ENCODE results near the gene STK10. TPM values are rescaled to one million over a fixed set of nuclear protein-coding genes. Genes with fewer than 3 reads are reported as not detected.

STK10 gene
- total and polyA plus RNA-seq, 4 donors, result 17.2 to 65.4 (median 43.6) TPM

GRCh38 chr5:172102218-172102870 is 85.7 kb downstream of the STK10 start:
- H3K9me3 ChIP-seq (ENCODE audit: control insufficient read depth in 4 of 4, insufficient read depth in 3 of 4, low read length in 3 of 4), result no peaks in the 10 kb centered on the region
- H3K36me3 ChIP-seq (ENCODE audit: control insufficient read depth in 4 of 4, insufficient read depth in 4 of 4, low read length in 4 of 4), result peaks cover 0 to 29% (median 1%) of the 10 kb centered on the region in 4 donors
- H3K4me3 ChIP-seq, result no peak overlapping the region
- no peak for DNase-seq
- peak overlapping the region in 1 of 2 donors; percentile 2 for H3K27ac ChIP-seq (ENCODE audit: low read depth in 1 of 2, low read length in 1 of 2)
- H3K4me1 ChIP-seq (ENCODE audit: control insufficient read depth in 5 of 5, insufficient read depth in 5 of 5, low read length in 5 of 5), result peaks cover 0 to 40% (median 14%) of the 10 kb centered on the region in 5 donors
- ATAC-seq (ENCODE audit: insufficient read depth, low FRiP score), result no peak
- no peaks in the 10 kb centered on the region for H3K27me3 ChIP-seq (ENCODE audit: control insufficient read depth in 3 of 3, insufficient read depth in 3 of 3, low read length in 2 of 3)
- no peak overlapping the region for H3K9ac ChIP-seq (ENCODE audit: insufficient read depth in 1 of 2, low read length in 2 of 2)
- 87 to 96% methylated on average over 22 of the region's 22 CpGs for WGBS, 2 donors
- no peak for TF ChIP-seq CTCF (IDR thresholded peaks at IDR 0.05; ENCODE audit: control extremely low read depth, extremely low read depth)

GRCh38 chr5:172101547-172102217 is 86.3 kb downstream of the STK10 start:
- no peak for TF ChIP-seq CTCF (IDR thresholded peaks at IDR 0.05; ENCODE audit: control extremely low read depth, extremely low read depth)
- no peaks in the 10 kb centered on the region for H3K27me3 ChIP-seq (ENCODE audit: control insufficient read depth in 3 of 3, insufficient read depth in 3 of 3, low read length in 2 of 3)
- WGBS, 2 donors, result 88 to 96% methylated on average over 14 of the region's 14 CpGs
- H3K36me3 ChIP-seq (ENCODE audit: control insufficient read depth in 4 of 4, insufficient read depth in 4 of 4, low read length in 4 of 4), result peaks cover 0 to 29% (median 1%) of the 10 kb centered on the region in 4 donors
- no peak for ATAC-seq (ENCODE audit: insufficient read depth, low FRiP score)
- DNase-seq, result no peak
- H3K4me1 ChIP-seq (ENCODE audit: control insufficient read depth in 5 of 5, insufficient read depth in 5 of 5, low read length in 5 of 5), result peaks cover 0 to 40% (median 13%) of the 10 kb centered on the region in 5 donors
- H3K4me3 ChIP-seq, result no peak overlapping the region
- H3K9me3 ChIP-seq (ENCODE audit: control insufficient read depth in 4 of 4, insufficient read depth in 3 of 4, low read length in 3 of 4), result no peaks in the 10 kb centered on the region
- no peak overlapping the region for H3K9ac ChIP-seq (ENCODE audit: insufficient read depth in 1 of 2, low read length in 2 of 2)
- no peak overlapping the region for H3K27ac ChIP-seq (ENCODE audit: low read depth in 1 of 2, low read length in 1 of 2)

GRCh38 chr5:172098883-172099282 is 89.1 kb downstream of the STK10 start:
- no peak overlapping the region for H3K9ac ChIP-seq (ENCODE audit: insufficient read depth in 1 of 2, low read length in 2 of 2)
- peaks cover 0 to 25% (median 1%) of the 10 kb centered on the region in 4 donors for H3K36me3 ChIP-seq (ENCODE audit: control insufficient read depth in 4 of 4, insufficient read depth in 4 of 4, low read length in 4 of 4)
- TF ChIP-seq CTCF (IDR thresholded peaks at IDR 0.05; ENCODE audit: control extremely low read depth, extremely low read depth), result no peak
- WGBS, 2 donors, result 95% methylated on average over 4 of the region's 4 CpGs
- DNase-seq, result no peak
- no peak overlapping the region for H3K4me3 ChIP-seq
- no peak for ATAC-seq (ENCODE audit: insufficient read depth, low FRiP score)
- no peaks in the 10 kb centered on the region for H3K27me3 ChIP-seq (ENCODE audit: control insufficient read depth in 3 of 3, insufficient read depth in 3 of 3, low read length in 2 of 3)
- H3K27ac ChIP-seq (ENCODE audit: low read depth in 1 of 2, low read length in 1 of 2), result no peak overlapping the region
- no peaks in the 10 kb centered on the region for H3K9me3 ChIP-seq (ENCODE audit: control insufficient read depth in 4 of 4, insufficient read depth in 3 of 4, low read length in 3 of 4)
- H3K4me1 ChIP-seq (ENCODE audit: control insufficient read depth in 5 of 5, insufficient read depth in 5 of 5, low read length in 5 of 5), result peaks cover 0 to 48% (median 9%) of the 10 kb centered on the region in 5 donors
